A673 (cell line): ENCODE measurements around the gene INPP4B. TPM values are rescaled to one million over a fixed set of nuclear protein-coding genes. Genes with fewer than 3 reads are reported as not detected.

ENCODE experiments used
- BruUV-seq: library from RNA; stranded (reverse); fragments of 400-500 nt; replicated peaks from 2 replicates; lab custom pipeline; 2021; lab: Mats Ljungman, UMichigan
- CTCF ChIA-PET: fragments of 300-600 bp; sonication (Branson Sonifier 250); formaldehyde crosslinking; loops from one replicate; lab custom pipeline; 2022; ENCODE audit warnings: antibody characterized with exemption; lab: Charles Lee
- POLR2A ChIA-PET: fragments of 300-600 bp; sonication (Branson Sonifier 250); formaldehyde crosslinking; loops from one replicate; lab custom pipeline; 2022; ENCODE audit warnings: antibody characterized with exemption; ENCODE audit not compliant: low non-redundant PET; lab: Charles Lee
- DNase-seq: peaks from one replicate; pipeline ENCODE4 v3.0.0-alpha.2; 2015; ENCODE audit warnings: low spot score
- H3K27ac ChIP-seq: fragments of 200-600 bp; sonication (generic); 2 replicates; pipeline ENCODE4 v1.5.1; 2016; ENCODE audit warnings: mixed run types, low read depth, mild to moderate bottlenecking, mixed read lengths, antibody characterized with exemption, low read length; ENCODE audit not compliant: poor library complexity, severe bottlenecking
- H3K27me3 ChIP-seq: fragments of 200-600 bp; sonication (generic); replicated peaks from 2 replicates; pipeline ENCODE4 v1.6.1; 2017; ENCODE audit warnings: mixed run types, low read depth, mild to moderate bottlenecking, mixed read lengths, antibody characterized with exemption, low read length; ENCODE audit not compliant: insufficient read depth, poor library complexity
- H3K36me3 ChIP-seq: fragments of 200-600 bp; sonication (generic); 2 replicates; pipeline ENCODE4 v1.6.1; 2016; ENCODE audit warnings: mixed run types, mild to moderate bottlenecking, mixed read lengths, antibody characterized with exemption, low read length; ENCODE audit not compliant: insufficient read depth, poor library complexity, severe bottlenecking
- H3K4me1 ChIP-seq: fragments of 200-600 bp; sonication (generic); 2 replicates; pipeline ENCODE4 v1.6.1; 2017; ENCODE audit warnings: mixed run types, mild to moderate bottlenecking, mixed read lengths, antibody characterized with exemption, low read length; ENCODE audit not compliant: insufficient read depth, poor library complexity, severe bottlenecking
- H3K4me3 ChIP-seq: fragments of 200-600 bp; sonication (generic); 2 replicates; pipeline ENCODE4 v1.5.1; 2016; ENCODE audit warnings: low read depth, mixed run types, mild to moderate bottlenecking, mixed read lengths, low read length; ENCODE audit not compliant: poor library complexity, severe bottlenecking
- H3K9me3 ChIP-seq: fragments of 200-600 bp; sonication (generic); 2 replicates; pipeline ENCODE4 v1.6.1; 2016; ENCODE audit warnings: mixed run types, low read depth, mild to moderate bottlenecking, mixed read lengths, antibody characterized with exemption, low read length; ENCODE audit not compliant: poor library complexity, severe bottlenecking
- EZH2 ChIP-seq: fragments of 200-600 bp; sonication (generic); IDR thresholded peaks from 2 replicates; pipeline ENCODE4 v1.6.1; 2017; ENCODE audit warnings: borderline replicate concordance, low read depth, mild to moderate bottlenecking, mixed read lengths, antibody characterized with exemption, low read length; ENCODE audit not compliant: poor library complexity, severe bottlenecking
- intact Hi-C: fragments of 100-400 bp; cut with micrococcal nuclease; formaldehyde crosslinking; loops from one replicate; pipeline ENCODE4 v1.10.0; 2022; ENCODE audit not compliant: unreplicated experiment
- total RNA-seq: library from RNA; stranded (reverse); gene quantifications from 2 replicates; pipeline ENCODE4 v1.2.3, GENCODE V29; 2021
- TF ChIP-seq, protein P1 (sequence below): fragments of 300-800, 200-600 bp; sonication (generic); conservative IDR thresholded peaks from 2 replicates; pipeline ENCODE4 v1.5.1; 2017; ENCODE audit warnings: low read depth, mild to moderate bottlenecking, antibody characterized with exemption, low read length, moderate library complexity, mixed read lengths

The INPP4B gene
- total RNA-seq, 1 experiment from 2014 or later = 13.1 TPM

DNA sequence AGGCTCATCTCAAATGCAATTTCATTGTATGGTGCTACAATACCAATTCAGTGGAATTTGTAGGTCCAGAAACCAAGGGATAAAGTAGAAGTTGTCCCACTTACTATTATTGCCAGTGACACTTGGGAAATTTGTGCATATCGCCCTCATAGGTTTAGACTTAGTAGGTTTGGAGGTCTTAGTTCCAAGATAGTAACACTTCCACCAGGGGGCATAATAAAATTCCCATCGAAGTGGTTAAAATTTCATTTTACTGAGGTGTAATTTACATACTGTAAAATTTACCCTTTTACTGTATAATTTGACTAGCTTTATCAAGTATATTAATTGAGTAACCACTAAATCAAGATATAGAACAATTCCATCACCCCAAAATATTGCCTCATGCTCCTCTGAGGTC is 174.6 kb downstream of the INPP4B start:
- TF ChIP-seq EZH2 = no peak
- TF ChIP-seq, protein P1, sequence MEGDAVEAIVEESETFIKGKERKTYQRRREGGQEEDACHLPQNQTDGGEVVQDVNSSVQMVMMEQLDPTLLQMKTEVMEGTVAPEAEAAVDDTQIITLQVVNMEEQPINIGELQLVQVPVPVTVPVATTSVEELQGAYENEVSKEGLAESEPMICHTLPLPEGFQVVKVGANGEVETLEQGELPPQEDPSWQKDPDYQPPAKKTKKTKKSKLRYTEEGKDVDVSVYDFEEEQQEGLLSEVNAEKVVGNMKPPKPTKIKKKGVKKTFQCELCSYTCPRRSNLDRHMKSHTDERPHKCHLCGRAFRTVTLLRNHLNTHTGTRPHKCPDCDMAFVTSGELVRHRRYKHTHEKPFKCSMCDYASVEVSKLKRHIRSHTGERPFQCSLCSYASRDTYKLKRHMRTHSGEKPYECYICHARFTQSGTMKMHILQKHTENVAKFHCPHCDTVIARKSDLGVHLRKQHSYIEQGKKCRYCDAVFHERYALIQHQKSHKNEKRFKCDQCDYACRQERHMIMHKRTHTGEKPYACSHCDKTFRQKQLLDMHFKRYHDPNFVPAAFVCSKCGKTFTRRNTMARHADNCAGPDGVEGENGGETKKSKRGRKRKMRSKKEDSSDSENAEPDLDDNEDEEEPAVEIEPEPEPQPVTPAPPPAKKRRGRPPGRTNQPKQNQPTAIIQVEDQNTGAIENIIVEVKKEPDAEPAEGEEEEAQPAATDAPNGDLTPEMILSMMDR = peak; percentile 42
- no peaks in the 10 kb centered on the region for H3K4me1 ChIP-seq
- CTCF ChIA-PET = no interaction called here
- no peak for DNase-seq
- intact Hi-C loops = no loop called here
- BruUV-seq = no TSS peak
- H3K27me3 ChIP-seq = no peaks in the 10 kb centered on the region
- no peak overlapping the region for H3K4me3 ChIP-seq
- H3K27ac ChIP-seq = no peak overlapping the region
- H3K36me3 ChIP-seq = no peaks in the 10 kb centered on the region
- H3K9me3 ChIP-seq = peaks cover 9% of the 10 kb centered on the region
- POLR2A ChIA-PET = no interaction called here

DNA sequence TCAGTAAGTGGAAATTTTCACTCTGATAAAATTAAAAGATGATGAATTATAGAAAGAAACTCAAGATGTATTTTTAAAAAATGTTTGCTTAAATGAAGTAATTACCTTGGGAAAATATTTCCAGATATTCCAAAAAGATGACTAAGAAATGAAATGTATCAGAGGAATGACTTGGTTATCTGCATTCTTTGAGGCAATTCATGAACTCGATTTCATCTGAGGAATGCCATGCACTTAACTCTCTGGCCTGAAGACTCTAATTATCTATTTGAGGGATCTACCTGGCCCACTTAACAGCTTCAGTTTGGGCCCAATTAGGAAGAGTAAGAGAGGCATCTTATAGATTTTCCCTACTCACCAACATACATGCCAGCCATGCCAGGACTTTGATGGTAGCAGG is 182.3 kb downstream of the INPP4B start:
- Histone ChIP-seq H3K4me1 (no peaks in the 10 kb centered on the region), H3K4me3 (no peak overlapping the region), H3K27me3 (no peaks in the 10 kb centered on the region), H3K36me3 (no peaks in the 10 kb centered on the region), H3K27ac (no peak overlapping the region), H3K9me3 (peaks cover 9% of the 10 kb centered on the region)
- TF ChIP-seq, protein P1 = no peak
- no peak for TF ChIP-seq EZH2
- BruUV-seq = no TSS peak
- no peak for DNase-seq
- intact Hi-C loops = no loop called here
- ChIA-PET POLR2A (no interaction called here), CTCF (no interaction called here)

DNA sequence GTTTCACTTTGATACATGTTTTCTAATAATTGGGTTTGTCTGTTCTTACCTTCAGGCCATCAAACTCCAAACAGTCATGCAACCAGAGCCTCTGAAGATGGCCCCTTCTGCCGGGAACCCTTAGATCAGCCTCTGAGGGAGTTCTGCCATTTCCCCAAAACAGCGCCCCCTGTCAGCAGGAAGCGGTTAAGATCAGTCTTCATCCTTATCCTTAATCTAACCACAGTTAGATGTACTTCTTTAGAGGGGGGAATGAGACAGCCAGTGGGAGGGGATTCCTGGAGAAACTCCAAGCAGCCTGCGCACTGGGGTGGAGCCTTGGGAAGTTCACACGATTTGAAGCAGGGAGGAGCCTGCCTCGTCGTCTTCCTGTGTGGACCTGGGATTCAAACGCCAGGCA is 185.4 kb downstream of the INPP4B start:
- ChIA-PET CTCF (no interaction called here), POLR2A (no interaction called here)
- H3K27ac ChIP-seq = no peak overlapping the region
- BruUV-seq = no TSS peak
- DNase-seq = no peak
- no peak overlapping the region for H3K4me3 ChIP-seq
- no peaks in the 10 kb centered on the region for H3K27me3 ChIP-seq
- no peaks in the 10 kb centered on the region for H3K4me1 ChIP-seq
- H3K36me3 ChIP-seq = no peaks in the 10 kb centered on the region
- intact Hi-C loops = no loop called here
- H3K9me3 ChIP-seq = peaks cover 16% of the 10 kb centered on the region
- TF ChIP-seq, protein P1 = peak; percentile 24; the same call in 1 of the 2 replicates
- no peak for TF ChIP-seq EZH2
